HepG2 (cell line): ENCODE measurements around the gene NFKBIA. TPM values are rescaled to one million over a fixed set of nuclear protein-coding genes. Genes with fewer than 3 reads are reported as not detected.
A peak's percentile ranks its signal among the peaks of the same experiment; 100 is the strongest.

ENCODE experiments used
- GATA4 ChIP-seq: sonication (generic); IDR thresholded peaks from 2 replicates; pipeline ENCODE4 v1.6.1; 2016; ENCODE audit warnings: antibody characterized with exemption, low read depth, borderline replicate concordance
- HNF1B ChIP-seq: sonication (generic); formaldehyde crosslinking; IDR thresholded peaks from 2 replicates; pipeline ENCODE4 v1.5.1; 2020; ENCODE audit warnings: mild to moderate bottlenecking, moderate library complexity, missing genetic modification reagents
- KDM5B ChIP-seq: sonication (generic); formaldehyde crosslinking; IDR thresholded peaks from 2 replicates; pipeline ENCODE4 v1.4.0; 2020; ENCODE audit warnings: missing genetic modification reagents, mild to moderate bottlenecking, borderline replicate concordance
- MAFF ChIP-seq: IDR thresholded peaks from 2 replicates; pipeline ENCODE4 v1.6.1; 2011; ENCODE audit warnings: low read depth, low read length, improper control_type of control experiment
- NBN ChIP-seq: fragments of 450-650 bp; conservative IDR thresholded peaks from 2 replicates; pipeline ENCODE4 v1.6.1; 2017
- PLRG1 ChIP-seq: fragments of 450-650 bp; conservative IDR thresholded peaks from 2 replicates; pipeline ENCODE4 v1.6.1; 2016
- RFXANK ChIP-seq: IDR thresholded peaks from 2 replicates; pipeline ENCODE4 v1.6.1; 2016
- RNF219 ChIP-seq: sonication (generic); formaldehyde crosslinking; IDR thresholded peaks from 2 replicates; pipeline ENCODE4 v1.5.0; 2020; ENCODE audit warnings: mild to moderate bottlenecking, missing genetic modification reagents
- SIN3B ChIP-seq: fragments of 150-350 bp; IDR thresholded peaks from 2 replicates; pipeline ENCODE4 v1.6.1; 2014; ENCODE audit warnings: low read length
- ZBTB14 ChIP-seq: sonication (generic); formaldehyde crosslinking; IDR thresholded peaks from 2 replicates; pipeline ENCODE4 v1.4.0; 2020; ENCODE audit warnings: missing genetic modification reagents
- ZBTB37 ChIP-seq: sonication (generic); formaldehyde crosslinking; IDR thresholded peaks from 2 replicates; pipeline ENCODE4 v1.4.0; 2020; ENCODE audit warnings: mild to moderate bottlenecking, missing genetic modification reagents
- ZNF142 ChIP-seq: sonication (generic); formaldehyde crosslinking; IDR thresholded peaks from 2 replicates; pipeline ENCODE4 v1.4.0; 2020; ENCODE audit warnings: missing genetic modification reagents
- ZNF18 ChIP-seq: sonication (generic); formaldehyde crosslinking; IDR thresholded peaks from 2 replicates; pipeline ENCODE4 v1.8.0; 2022; ENCODE audit warnings: mild to moderate bottlenecking, missing genetic modification reagents; ENCODE audit not compliant: insufficient replicate concordance
- ZNF550 ChIP-seq: sonication (generic); formaldehyde crosslinking; IDR thresholded peaks from 2 replicates; pipeline ENCODE4 v1.4.0; 2020; ENCODE audit warnings: mild to moderate bottlenecking, missing genetic modification reagents, borderline replicate concordance
- polyA plus RNA-seq, 8 experiments: library from polyadenylated mRNA; depleted of rRNA in 3 of 8; stranded (reverse) in 7 of 8; unstranded in 1 of 8; fragments of >200 nt; fragmentation: Illumina TruSeq in 4 of 8; extraction: Trizol in 4 of 8; gene quantifications; 2 replicates each; pipeline versions ENCODE4 v1.2.1 to v1.2.3, GENCODE V29; 2011 to 2016; ENCODE audit warnings: low read depth in 4 of 8, missing spikeins in 1 of 8, mixed read lengths in 1 of 8; ENCODE audit not compliant: insufficient read depth in 1 of 8
- total RNA-seq, 5 experiments: library from RNA; depleted of rRNA; stranded (reverse); fragments of >200 nt; fragmentation: Illumina TruSeq; extraction: Trizol; gene quantifications; 2 replicates each; pipeline ENCODE4 v1.2.3, GENCODE V29; 2016; ENCODE audit warnings: low read depth in 1 of 5

The NFKBIA gene
- total and polyA plus RNA-seq, 2 of the 13 experiments (the other 11 are each of a cell fraction or from before 2014, with no cell fraction given) = 197 to 319 TPM

GRCh38 chr14:35355981-35356841 is 48.3 kb downstream of the NFKBIA start (continued):
- no peak for TF ChIP-seq ZNF18 (CRISPR knock-in tag)
- no peak for TF ChIP-seq ZNF142 (CRISPR knock-in tag)
- no peak for TF ChIP-seq GATA4
- 0 out of 2 replicates have a peak, but pooled peaks have one; percentile 32 for TF ChIP-seq RFXANK (CRISPR knock-in tag)
- no peak for TF ChIP-seq MAFF
- no peak for TF ChIP-seq ZNF550 (CRISPR knock-in tag)
- 0 out of 2 replicates have a peak, but pooled peaks have one; percentile 16 for TF ChIP-seq ZBTB37 (CRISPR knock-in tag)
- TF ChIP-seq ZBTB14 (CRISPR knock-in tag) = no peak
- peak; percentile 48 for TF ChIP-seq HNF1B
- no peak for TF ChIP-seq RNF219 (CRISPR knock-in tag)
- no peak for TF ChIP-seq SIN3B
- TF ChIP-seq PLRG1 = no peak
- TF ChIP-seq KDM5B (CRISPR knock-in tag) = no peak
- TF ChIP-seq NBN = no peak
